ENCODE results near the gene RSPO1.

DNA sequence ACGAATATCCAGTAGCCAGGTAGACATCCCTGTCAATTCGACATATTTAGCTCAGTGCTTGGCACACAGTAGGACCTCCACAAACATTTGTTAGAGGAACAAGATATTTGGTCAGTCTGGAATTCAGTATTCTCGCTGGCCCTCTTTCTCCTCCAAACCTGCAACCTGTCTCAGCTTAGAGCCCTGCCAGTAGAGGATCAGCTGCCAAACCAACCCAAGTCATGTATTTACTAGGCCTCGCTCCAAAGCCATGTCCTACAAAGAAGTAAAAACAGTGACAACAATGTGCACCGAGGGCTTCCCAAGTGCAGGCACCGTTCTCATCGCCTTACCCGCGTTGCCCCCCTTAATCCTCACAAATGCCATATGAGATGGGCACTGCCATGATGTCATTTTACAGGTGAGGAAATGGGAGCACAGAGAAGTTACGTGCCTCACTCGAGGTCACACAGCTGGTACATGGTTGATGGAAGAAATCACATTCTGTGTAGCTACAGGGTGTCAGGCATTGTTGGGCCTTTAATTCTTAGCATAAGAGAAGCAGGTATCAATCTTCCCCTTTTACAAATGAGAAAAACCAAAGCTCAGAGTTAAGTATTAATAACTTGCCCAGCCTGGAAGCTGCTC lies 31.7 kb upstream of the RSPO1 start:
- no peak for TF ChIP-seq YY1 (IDR thresholded peaks at IDR 0.05)
- TF ChIP-seq, protein P1, sequence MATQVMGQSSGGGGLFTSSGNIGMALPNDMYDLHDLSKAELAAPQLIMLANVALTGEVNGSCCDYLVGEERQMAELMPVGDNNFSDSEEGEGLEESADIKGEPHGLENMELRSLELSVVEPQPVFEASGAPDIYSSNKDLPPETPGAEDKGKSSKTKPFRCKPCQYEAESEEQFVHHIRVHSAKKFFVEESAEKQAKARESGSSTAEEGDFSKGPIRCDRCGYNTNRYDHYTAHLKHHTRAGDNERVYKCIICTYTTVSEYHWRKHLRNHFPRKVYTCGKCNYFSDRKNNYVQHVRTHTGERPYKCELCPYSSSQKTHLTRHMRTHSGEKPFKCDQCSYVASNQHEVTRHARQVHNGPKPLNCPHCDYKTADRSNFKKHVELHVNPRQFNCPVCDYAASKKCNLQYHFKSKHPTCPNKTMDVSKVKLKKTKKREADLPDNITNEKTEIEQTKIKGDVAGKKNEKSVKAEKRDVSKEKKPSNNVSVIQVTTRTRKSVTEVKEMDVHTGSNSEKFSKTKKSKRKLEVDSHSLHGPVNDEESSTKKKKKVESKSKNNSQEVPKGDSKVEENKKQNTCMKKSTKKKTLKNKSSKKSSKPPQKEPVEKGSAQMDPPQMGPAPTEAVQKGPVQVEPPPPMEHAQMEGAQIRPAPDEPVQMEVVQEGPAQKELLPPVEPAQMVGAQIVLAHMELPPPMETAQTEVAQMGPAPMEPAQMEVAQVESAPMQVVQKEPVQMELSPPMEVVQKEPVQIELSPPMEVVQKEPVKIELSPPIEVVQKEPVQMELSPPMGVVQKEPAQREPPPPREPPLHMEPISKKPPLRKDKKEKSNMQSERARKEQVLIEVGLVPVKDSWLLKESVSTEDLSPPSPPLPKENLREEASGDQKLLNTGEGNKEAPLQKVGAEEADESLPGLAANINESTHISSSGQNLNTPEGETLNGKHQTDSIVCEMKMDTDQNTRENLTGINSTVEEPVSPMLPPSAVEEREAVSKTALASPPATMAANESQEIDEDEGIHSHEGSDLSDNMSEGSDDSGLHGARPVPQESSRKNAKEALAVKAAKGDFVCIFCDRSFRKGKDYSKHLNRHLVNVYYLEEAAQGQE (IDR thresholded peaks at IDR 0.05) = no peak
- TF ChIP-seq, protein P2, sequence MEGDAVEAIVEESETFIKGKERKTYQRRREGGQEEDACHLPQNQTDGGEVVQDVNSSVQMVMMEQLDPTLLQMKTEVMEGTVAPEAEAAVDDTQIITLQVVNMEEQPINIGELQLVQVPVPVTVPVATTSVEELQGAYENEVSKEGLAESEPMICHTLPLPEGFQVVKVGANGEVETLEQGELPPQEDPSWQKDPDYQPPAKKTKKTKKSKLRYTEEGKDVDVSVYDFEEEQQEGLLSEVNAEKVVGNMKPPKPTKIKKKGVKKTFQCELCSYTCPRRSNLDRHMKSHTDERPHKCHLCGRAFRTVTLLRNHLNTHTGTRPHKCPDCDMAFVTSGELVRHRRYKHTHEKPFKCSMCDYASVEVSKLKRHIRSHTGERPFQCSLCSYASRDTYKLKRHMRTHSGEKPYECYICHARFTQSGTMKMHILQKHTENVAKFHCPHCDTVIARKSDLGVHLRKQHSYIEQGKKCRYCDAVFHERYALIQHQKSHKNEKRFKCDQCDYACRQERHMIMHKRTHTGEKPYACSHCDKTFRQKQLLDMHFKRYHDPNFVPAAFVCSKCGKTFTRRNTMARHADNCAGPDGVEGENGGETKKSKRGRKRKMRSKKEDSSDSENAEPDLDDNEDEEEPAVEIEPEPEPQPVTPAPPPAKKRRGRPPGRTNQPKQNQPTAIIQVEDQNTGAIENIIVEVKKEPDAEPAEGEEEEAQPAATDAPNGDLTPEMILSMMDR (IDR thresholded peaks at IDR 0.05; ENCODE audit: low read depth, low read length, missing input control) = no peak
- no peak for TF ChIP-seq GABPA (IDR thresholded peaks at IDR 0.05 in 1 of 2, conservative IDR thresholded peaks at IDR 0.05 in 1 of 2)
- TF ChIP-seq, protein P3, sequence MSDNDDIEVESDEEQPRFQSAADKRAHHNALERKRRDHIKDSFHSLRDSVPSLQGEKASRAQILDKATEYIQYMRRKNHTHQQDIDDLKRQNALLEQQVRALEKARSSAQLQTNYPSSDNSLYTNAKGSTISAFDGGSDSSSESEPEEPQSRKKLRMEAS (IDR thresholded peaks at IDR 0.05) = no peak
- TF ChIP-seq RAD21 (IDR thresholded peaks at IDR 0.05) = no peak
- TF ChIP-seq NR2F2 (IDR thresholded peaks at IDR 0.05) = no peak
- TF ChIP-seq TAF1 (conservative IDR thresholded peaks at IDR 0.05) = no peak
- TF ChIP-seq HNF4A (conservative IDR thresholded peaks at IDR 0.05) = no peak
- no peak for TF ChIP-seq JUND (IDR thresholded peaks at IDR 0.05)
- TF ChIP-seq, protein P4, sequence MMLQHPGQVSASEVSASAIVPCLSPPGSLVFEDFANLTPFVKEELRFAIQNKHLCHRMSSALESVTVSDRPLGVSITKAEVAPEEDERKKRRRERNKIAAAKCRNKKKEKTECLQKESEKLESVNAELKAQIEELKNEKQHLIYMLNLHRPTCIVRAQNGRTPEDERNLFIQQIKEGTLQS (IDR thresholded peaks at IDR 0.05) = no peak
- no peak for TF ChIP-seq SP1 (IDR thresholded peaks at IDR 0.05)
- TF ChIP-seq EGR1 (IDR thresholded peaks at IDR 0.05; ENCODE audit: low read depth in 2 of 2) = no peak
- TF ChIP-seq, protein P5, sequence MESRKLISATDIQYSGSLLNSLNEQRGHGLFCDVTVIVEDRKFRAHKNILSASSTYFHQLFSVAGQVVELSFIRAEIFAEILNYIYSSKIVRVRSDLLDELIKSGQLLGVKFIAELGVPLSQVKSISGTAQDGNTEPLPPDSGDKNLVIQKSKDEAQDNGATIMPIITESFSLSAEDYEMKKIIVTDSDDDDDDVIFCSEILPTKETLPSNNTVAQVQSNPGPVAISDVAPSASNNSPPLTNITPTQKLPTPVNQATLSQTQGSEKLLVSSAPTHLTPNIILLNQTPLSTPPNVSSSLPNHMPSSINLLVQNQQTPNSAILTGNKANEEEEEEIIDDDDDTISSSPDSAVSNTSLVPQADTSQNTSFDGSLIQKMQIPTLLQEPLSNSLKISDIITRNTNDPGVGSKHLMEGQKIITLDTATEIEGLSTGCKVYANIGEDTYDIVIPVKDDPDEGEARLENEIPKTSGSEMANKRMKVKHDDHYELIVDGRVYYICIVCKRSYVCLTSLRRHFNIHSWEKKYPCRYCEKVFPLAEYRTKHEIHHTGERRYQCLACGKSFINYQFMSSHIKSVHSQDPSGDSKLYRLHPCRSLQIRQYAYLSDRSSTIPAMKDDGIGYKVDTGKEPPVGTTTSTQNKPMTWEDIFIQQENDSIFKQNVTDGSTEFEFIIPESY (IDR thresholded peaks at IDR 0.05) = no peak

All from liver (tissue), 3 donors.